Dedifferentiated amniotic fluid mesenchymal stem cell (primary cell): ENCODE data around the gene MAEL.

ENCODE experiments used
- DNase-seq: peaks from one replicate; pipeline ENCODE4 v3.0.0-alpha.2; 2016; ENCODE audit errors: extremely low spot score

Gene MAEL

DNA sequence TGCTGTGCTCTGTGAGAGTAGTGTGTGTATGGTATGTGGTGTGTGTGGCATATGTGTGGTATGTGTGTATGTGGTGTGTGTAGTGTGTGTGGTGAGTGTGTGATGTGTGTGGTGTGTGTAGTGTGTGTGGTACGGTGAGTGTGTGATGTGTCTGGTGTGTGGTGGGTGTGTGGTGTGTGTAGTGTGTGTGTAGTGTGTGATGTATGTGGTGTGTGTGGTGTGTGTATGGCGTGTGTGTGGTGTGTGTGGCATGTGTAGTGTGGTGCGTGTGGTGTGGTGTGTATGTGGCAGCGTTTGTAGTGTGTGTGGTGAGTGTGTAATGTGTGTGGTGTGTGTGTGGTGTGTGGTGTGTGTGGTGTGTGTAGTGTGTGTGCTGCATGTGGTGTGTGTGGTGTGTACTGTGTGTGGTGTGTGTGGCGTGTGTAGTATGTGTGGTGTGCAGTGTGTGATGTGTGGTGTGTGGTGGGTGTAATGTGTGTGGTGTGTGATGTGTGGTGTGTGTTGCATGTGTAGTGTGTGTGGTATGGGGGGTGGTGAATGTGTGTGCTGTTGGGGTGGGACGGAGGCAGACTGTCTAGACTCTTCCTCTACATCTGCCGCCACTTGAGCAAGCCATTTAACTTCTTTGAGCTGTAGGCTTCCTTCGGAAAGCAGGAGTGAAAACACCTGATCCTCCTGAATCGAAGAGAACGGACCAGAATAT is 67.6 kb downstream of the MAEL start:
- DNase-seq = no peak

- DNase-seq = no peak
These were observed 68.2 kb downstream of the MAEL start for GRCh38 chr1:167057241-167057688.

DNA sequence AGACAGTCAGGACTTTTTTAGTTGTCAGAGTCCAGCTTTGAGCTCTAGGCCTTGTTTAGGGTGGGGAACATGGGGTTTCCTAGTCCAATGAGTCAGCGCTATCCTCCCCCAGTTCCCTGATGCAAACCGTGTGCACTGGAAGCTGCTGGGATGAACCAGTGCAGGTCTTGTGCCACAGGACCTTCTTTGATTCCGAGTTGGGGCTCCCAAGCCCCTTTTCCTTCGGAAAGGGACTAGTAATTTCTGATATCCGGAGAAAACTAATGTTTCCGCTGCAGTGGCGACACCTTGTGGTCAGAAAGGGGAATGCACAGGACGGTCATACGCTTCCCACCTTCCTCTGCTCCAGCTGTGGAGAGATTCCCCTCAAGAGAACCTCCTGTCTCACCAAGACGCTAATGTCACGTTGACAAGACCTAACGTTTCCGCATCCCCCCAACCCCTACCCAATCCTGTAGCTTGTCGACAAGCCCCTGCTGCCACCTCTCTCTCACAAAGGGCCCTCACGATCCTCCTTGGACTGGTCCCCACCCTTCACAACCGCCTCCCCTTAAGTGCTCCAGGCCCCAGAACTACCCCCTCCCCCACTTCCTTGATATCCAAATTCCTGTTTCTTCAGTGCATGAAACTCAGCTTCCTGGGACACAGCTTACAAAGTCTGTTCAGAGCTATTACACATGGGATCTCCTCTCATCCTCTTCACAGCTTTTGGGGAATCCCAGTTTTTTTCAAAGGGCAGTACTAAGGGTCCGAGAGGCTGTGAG is 70.1 kb downstream of the MAEL start:
- peak; percentile 63 for DNase-seq

GRCh38 chr1:167059809-167060107 is 70.7 kb downstream of the MAEL start:
- no peak for DNase-seq

GRCh38 chr1:167060141-167061072 is 71.3 kb downstream of the MAEL start:
- DNase-seq = no peak

DNA sequence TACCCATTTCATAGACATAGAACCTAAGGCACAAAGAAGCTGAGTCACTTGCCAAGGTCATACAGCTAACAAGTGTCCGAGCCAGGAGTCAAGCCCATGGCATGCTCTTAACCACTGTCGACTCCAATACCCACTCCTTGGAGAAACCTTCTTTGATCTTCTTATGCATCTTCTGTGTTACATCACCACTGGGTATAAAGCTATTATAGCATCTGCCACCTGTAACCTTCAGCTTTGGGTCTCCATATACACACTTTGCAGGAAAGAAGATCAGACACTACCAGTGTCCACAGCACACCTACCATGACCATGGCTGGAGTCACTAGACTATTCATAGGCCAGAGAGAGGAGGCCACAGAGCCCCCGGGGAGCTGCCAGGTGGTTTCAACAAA is 72.0 kb downstream of the MAEL start:
- DNase-seq = no peak

DNA sequence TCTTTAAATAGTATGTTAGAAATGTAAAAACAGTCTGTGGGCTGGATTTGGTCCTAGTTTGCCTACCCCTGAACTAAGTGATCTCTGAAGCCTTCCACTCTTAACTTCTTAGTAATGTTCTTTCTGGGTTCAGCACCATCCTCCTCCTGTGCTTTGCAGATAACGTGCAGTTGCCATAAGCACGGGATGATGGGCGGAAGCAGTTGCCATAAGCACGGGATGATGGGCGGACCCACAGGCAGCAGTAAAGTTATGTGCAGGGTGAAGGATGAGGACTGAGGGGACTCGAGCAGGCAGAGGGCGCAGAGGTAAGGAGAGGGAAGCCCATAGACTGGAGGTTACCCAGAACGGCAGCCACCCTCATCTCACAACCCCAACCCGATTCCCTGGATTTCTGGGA is 75.5 kb downstream of the MAEL start:
- DNase-seq = no peak

- DNase-seq = no peak
These were observed 76.4 kb downstream of the MAEL start for GRCh38 chr1:167065471-167065870.

DNA sequence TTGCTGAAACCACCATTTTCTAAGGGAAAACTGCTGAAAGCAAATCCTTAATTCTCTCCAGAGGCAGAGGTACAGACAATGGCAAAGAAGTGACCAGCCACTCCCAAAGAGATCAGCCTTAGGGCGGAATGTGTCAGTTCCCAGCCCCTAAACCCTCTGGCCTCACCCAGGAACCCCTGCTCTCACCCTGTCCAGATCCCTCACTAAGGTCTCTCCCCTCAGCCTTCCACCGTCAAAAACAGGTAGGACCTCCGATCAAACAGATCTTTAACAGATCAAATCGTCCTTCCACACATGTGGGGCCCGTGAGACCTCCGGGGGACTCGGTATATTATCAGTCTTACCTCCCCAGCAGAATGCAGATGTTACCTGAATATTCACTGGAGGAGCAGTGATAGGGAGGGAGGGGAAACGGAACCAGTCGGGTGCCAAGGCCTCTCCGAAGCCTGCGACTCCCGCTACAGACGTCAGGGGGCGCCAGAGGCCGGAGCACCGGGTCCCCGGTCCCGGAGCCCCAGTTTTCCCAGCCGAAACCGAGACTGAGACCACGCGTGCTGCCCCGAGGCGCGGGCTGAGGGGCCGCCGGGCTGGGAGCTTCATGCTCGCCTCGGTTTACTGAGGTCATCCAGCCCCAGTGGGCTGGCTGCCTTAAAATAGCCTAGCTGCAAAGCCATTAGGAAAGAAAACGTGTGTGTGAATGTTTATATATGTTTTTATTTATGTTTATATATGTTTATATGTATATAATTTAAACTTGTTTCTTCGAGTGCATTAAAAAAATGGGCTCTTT is 77.4 kb downstream of the MAEL start:
- peak; percentile 33 for DNase-seq

GRCh38 chr1:167067904-167068303 is 78.8 kb downstream of the MAEL start:
- no peak for DNase-seq

GRCh38 chr1:167068761-167069160 is 79.7 kb downstream of the MAEL start:
- no peak for DNase-seq

- DNase-seq = no peak
These were observed 82.2 kb downstream of the MAEL start for GRCh38 chr1:167071286-167071685.
